ENCODE data around the gene SLC5A3.

The SLC5A3 gene

GRCh38 chr21:34105947-34106541 lies 32.7 kb downstream of the SLC5A3 start:
- DNase-seq (ENCODE audit: low read depth) = no peak
- TF ChIP-seq CTCF (IDR thresholded peaks at IDR 0.05; ENCODE audit: control insufficient read depth, insufficient read depth, low read depth, low read length, missing control alignments) = no peak
- H3K4me3 ChIP-seq (ENCODE audit: control insufficient read depth, low read depth, low read length) = no peak overlapping the region

GRCh38 chr21:34107606-34108005 lies 34.2 kb downstream of the SLC5A3 start:
- no peak for TF ChIP-seq CTCF (IDR thresholded peaks at IDR 0.05; ENCODE audit: control insufficient read depth, insufficient read depth, low read depth, low read length, missing control alignments)
- DNase-seq (ENCODE audit: low read depth) = no peak
- no peak overlapping the region for H3K4me3 ChIP-seq (ENCODE audit: control insufficient read depth, low read depth, low read length)

GRCh38 chr21:34109075-34109474 lies 35.7 kb downstream of the SLC5A3 start:
- no peak overlapping the region for H3K4me3 ChIP-seq (ENCODE audit: control insufficient read depth, low read depth, low read length)
- TF ChIP-seq CTCF (IDR thresholded peaks at IDR 0.05; ENCODE audit: control insufficient read depth, insufficient read depth, low read depth, low read length, missing control alignments) = no peak
- no peak for DNase-seq (ENCODE audit: low read depth)

- H3K4me3 ChIP-seq (ENCODE audit: control insufficient read depth, low read depth, low read length) = no peak overlapping the region
- no peak for DNase-seq (ENCODE audit: low read depth)
- TF ChIP-seq CTCF (IDR thresholded peaks at IDR 0.05; ENCODE audit: control insufficient read depth, insufficient read depth, low read depth, low read length, missing control alignments) = no peak
Measured at GRCh38 chr21:34110594-34111202, 37.3 kb downstream of the SLC5A3 start.

- no peak for DNase-seq (ENCODE audit: low read depth)
- H3K4me3 ChIP-seq (ENCODE audit: control insufficient read depth, low read depth, low read length) = no peak overlapping the region
- TF ChIP-seq CTCF (IDR thresholded peaks at IDR 0.05; ENCODE audit: control insufficient read depth, insufficient read depth, low read depth, low read length, missing control alignments) = no peak
Measured at GRCh38 chr21:34112316-34113033, 39.1 kb downstream of the SLC5A3 start.

GRCh38 chr21:34113842-34114241 lies 40.5 kb downstream of the SLC5A3 start:
- no peak for DNase-seq (ENCODE audit: low read depth)
- no peak for TF ChIP-seq CTCF (IDR thresholded peaks at IDR 0.05; ENCODE audit: control insufficient read depth, insufficient read depth, low read depth, low read length, missing control alignments)
- no peak overlapping the region for H3K4me3 ChIP-seq (ENCODE audit: control insufficient read depth, low read depth, low read length)

Data from AG09309 (cell line).